HG03520 (cell line): ENCODE data around the gene WBP1L.
"Not testable (repeated sequence)": the region's sequence is repeated elsewhere in the genome, so short reads cannot be mapped to it uniquely, and the experiment has no call there.

Experiments
- ATAC-seq: cut with Tn5 transposase; IDR thresholded peaks from one replicate; pipeline ENCODE4 v1.9.1; 2021; ENCODE audit warnings: mild to moderate bottlenecking, moderate library complexity; ENCODE audit not compliant: unreplicated experiment

WBP1L gene

GRCh38 chr10:102804382-102805055 is 60.8 kb downstream of the WBP1L start:
- ATAC-seq, result no peak

- no peak for ATAC-seq
Measured at GRCh38 chr10:102808380-102808779, 64.6 kb downstream of the WBP1L start.

GRCh38 chr10:102811346-102811745 is 67.6 kb downstream of the WBP1L start:
- ATAC-seq, result no peak

- no peak for ATAC-seq
Measured at GRCh38 chr10:102812231-102812876, 68.6 kb downstream of the WBP1L start.

GRCh38 chr10:102813017-102813541 is 69.3 kb downstream of the WBP1L start:
- no peak for ATAC-seq

- ATAC-seq, result no peak
Measured at GRCh38 chr10:102813734-102814452, 70.1 kb downstream of the WBP1L start.

- no peak for ATAC-seq
Measured at GRCh38 chr10:102814453-102814871, 70.7 kb downstream of the WBP1L start.

- no peak for ATAC-seq
Measured at GRCh38 chr10:102814873-102815661, 71.3 kb downstream of the WBP1L start.

GRCh38 chr10:102815790-102816549 is 72.2 kb downstream of the WBP1L start:
- ATAC-seq, result no peak

- no peak for ATAC-seq
Measured at GRCh38 chr10:102817175-102817574, 73.4 kb downstream of the WBP1L start.

- ATAC-seq, result no peak
Measured at GRCh38 chr10:102819054-102819453, 75.3 kb downstream of the WBP1L start.

GRCh38 chr10:102820008-102820407 is 76.3 kb downstream of the WBP1L start:
- not testable (repeated sequence) for ATAC-seq

- ATAC-seq, result no peak
Measured at GRCh38 chr10:102822222-102822621, 78.5 kb downstream of the WBP1L start.

- no peak for ATAC-seq
Measured at GRCh38 chr10:102824664-102825063, 80.9 kb downstream of the WBP1L start.

- ATAC-seq, result no peak
Measured at GRCh38 chr10:102826148-102826796, 82.5 kb downstream of the WBP1L start.

GRCh38 chr10:102827597-102827975 is 83.8 kb downstream of the WBP1L start:
- ATAC-seq, result no peak

- no peak for ATAC-seq
Measured at GRCh38 chr10:102831322-102832071, 87.7 kb downstream of the WBP1L start.

GRCh38 chr10:102832248-102832647 is 88.5 kb downstream of the WBP1L start:
- ATAC-seq, result no peak

- no peak for ATAC-seq
Measured at GRCh38 chr10:102832987-102833386, 89.2 kb downstream of the WBP1L start.
